ENCODE measurements around the gene MAGEA6.
"Not testable (repeated sequence)": the region's sequence is repeated elsewhere in the genome, so short reads cannot be mapped to it uniquely, and the experiment has no call there.

Gene MAGEA6

GRCh38 chrX:152769549-152770289 lies at the start of gene MAGEA6:
TSS of gene MAGEA6 (minus strand) at chrX:152769689. CDS start at chrX:152767650, 2,039 bp downstream.
- not testable (repeated sequence) for H3K4me3 ChIP-seq (ENCODE audit: low read depth, low read length); DNase-seq (ENCODE audit: low read depth)

- H3K4me3 ChIP-seq (ENCODE audit: low read depth, low read length) = no peak overlapping the region
- TF ChIP-seq POLR2A (IDR thresholded peaks at IDR 0.05; ENCODE audit: extremely low read depth, insufficient read length) (no peak), MAX (IDR thresholded peaks at IDR 0.05; ENCODE audit: low read depth, low read length) (no peak), CTCF (IDR thresholded peaks at IDR 0.05; ENCODE audit: low read depth, low read length) (no peak), MYC (IDR thresholded peaks at IDR 0.05; ENCODE audit: low read depth, low read length) (no peak)
- no peak for DNase-seq (ENCODE audit: low read depth)
These were observed 49.8 kb upstream of the MAGEA6 start for GRCh38 chrX:152819266-152819665.

GRCh38 chrX:152818356-152818755 lies 48.9 kb upstream of the MAGEA6 start:
- TF ChIP-seq MAX (IDR thresholded peaks at IDR 0.05; ENCODE audit: low read depth, low read length) = no peak
- TF ChIP-seq CTCF (IDR thresholded peaks at IDR 0.05; ENCODE audit: low read depth, low read length) = no peak
- TF ChIP-seq POLR2A (IDR thresholded peaks at IDR 0.05; ENCODE audit: extremely low read depth, insufficient read length) = no peak
- no peak for TF ChIP-seq MYC (IDR thresholded peaks at IDR 0.05; ENCODE audit: low read depth, low read length)

GRCh38 chrX:152817078-152817764 lies 47.7 kb upstream of the MAGEA6 start:
- DNase-seq (ENCODE audit: low read depth) = peak; percentile 32
- H3K4me3 ChIP-seq (ENCODE audit: low read depth, low read length) = no peak overlapping the region
- TF ChIP-seq CTCF (IDR thresholded peaks at IDR 0.05; ENCODE audit: low read depth, low read length) = peak; percentile 44
- TF ChIP-seq POLR2A (IDR thresholded peaks at IDR 0.05; ENCODE audit: extremely low read depth, insufficient read length) = no peak

More at GRCh38 chrX:152818356-152818755, 48.9 kb upstream of the MAGEA6 start:
- DNase-seq (ENCODE audit: low read depth) = no peak
- H3K4me3 ChIP-seq (ENCODE audit: low read depth, low read length) = no peak overlapping the region

- no peak overlapping the region for H3K4me3 ChIP-seq (ENCODE audit: low read depth, low read length)
- TF ChIP-seq MYC (IDR thresholded peaks at IDR 0.05; ENCODE audit: low read depth, low read length) (no peak), CTCF (IDR thresholded peaks at IDR 0.05; ENCODE audit: low read depth, low read length) (no peak), POLR2A (IDR thresholded peaks at IDR 0.05; ENCODE audit: extremely low read depth, insufficient read length) (no peak), MAX (IDR thresholded peaks at IDR 0.05; ENCODE audit: low read depth, low read length) (no peak)
- no peak for DNase-seq (ENCODE audit: low read depth)
These were observed 44.6 kb upstream of the MAGEA6 start for GRCh38 chrX:152814048-152814447.

- TF ChIP-seq POLR2A (IDR thresholded peaks at IDR 0.05; ENCODE audit: extremely low read depth, insufficient read length) = no peak
- TF ChIP-seq MAX (IDR thresholded peaks at IDR 0.05; ENCODE audit: low read depth, low read length) = no peak
- no peak for TF ChIP-seq MYC (IDR thresholded peaks at IDR 0.05; ENCODE audit: low read depth, low read length)
- no peak for TF ChIP-seq CTCF (IDR thresholded peaks at IDR 0.05; ENCODE audit: low read depth, low read length)
- no peak overlapping the region for H3K4me3 ChIP-seq (ENCODE audit: low read depth, low read length)
- no peak for DNase-seq (ENCODE audit: low read depth)
These were observed 43.7 kb upstream of the MAGEA6 start for GRCh38 chrX:152813206-152813605.

Data from NB4 (cell line).